ENCODE data around the gene DAB2IP.
"Not testable (repeated sequence)": the region's sequence is repeated elsewhere in the genome, so short reads cannot be mapped to it uniquely, and the experiment has no call there.

GRCh38 chr9:121623430-121623829 lies 28.0 kb upstream of the DAB2IP start:
- not testable (repeated sequence) for TF ChIP-seq CTCF, EZH2phosphoT487, EZH2 (IDR thresholded peaks at IDR 0.05)

Data from neural progenitor cell (in vitro differentiated cells).